Muscle of leg (tissue), 11 donors: ENCODE data around the gene SLC6A19. TPM values are rescaled to one million over a fixed set of nuclear protein-coding genes. Genes with fewer than 3 reads are reported as not detected.

Experiments
- DNase-seq: peaks from one replicate; pipeline ENCODE4 v3.0.0; 2013
- H3K27ac ChIP-seq: one replicate; pipeline ENCODE4 v1.5.1; 2013; ENCODE audit warnings: mild to moderate bottlenecking, low read length, control low read depth
- H3K27me3 ChIP-seq: one replicate; pipeline ENCODE4 v1.6.1; 2013; ENCODE audit warnings: low read length; ENCODE audit not compliant: control insufficient read depth, insufficient read depth
- H3K36me3 ChIP-seq: one replicate; pipeline ENCODE4 v1.6.1; 2013; ENCODE audit warnings: low read length; ENCODE audit not compliant: control insufficient read depth, insufficient read depth
- H3K4me1 ChIP-seq: one replicate; pipeline ENCODE4 v1.6.1; 2013; ENCODE audit warnings: low read length; ENCODE audit not compliant: control insufficient read depth, insufficient read depth
- H3K4me3 ChIP-seq: one replicate; pipeline ENCODE4 v1.5.1; 2013; ENCODE audit warnings: low read length, control low read depth
- H3K9me3 ChIP-seq: replicated peaks from 2 replicates; pipeline ENCODE4 v1.6.1; 2013; ENCODE audit warnings: low read depth, low read length; ENCODE audit not compliant: control insufficient read depth
- WGBS: methylation state at CpG from one replicate; pipeline ENCODE4 v1.1.5; 2013; ENCODE audit warnings: missing lambda C conversion rate; ENCODE audit not compliant: insufficient coverage; 5-methylcytosine and 5-hydroxymethylcytosine counted together
- polyA plus RNA-seq, 8 donors: library from polyadenylated mRNA; unstranded; fragments of 120-200 nt; gene quantifications; one replicate each; pipeline versions ENCODE4 v1.2.1 to v1.2.3, GENCODE V29; 2013; ENCODE audit warnings: inconsistent platforms in 1 of 8, low replicate concordance in 1 of 8; ENCODE audit not compliant: insufficient read length in 8 of 8, insufficient read depth in 1 of 8
- total RNA-seq: library from RNA; stranded (reverse); fragments of 120-200 nt; gene quantifications from one replicate; pipeline ENCODE4 v1.2.4, GENCODE V29; 2013

The SLC6A19 gene
- total and polyA plus RNA-seq, 9 donors = 0.03 to 9.9 (median 0.11) TPM; not detected in 4

DNA sequence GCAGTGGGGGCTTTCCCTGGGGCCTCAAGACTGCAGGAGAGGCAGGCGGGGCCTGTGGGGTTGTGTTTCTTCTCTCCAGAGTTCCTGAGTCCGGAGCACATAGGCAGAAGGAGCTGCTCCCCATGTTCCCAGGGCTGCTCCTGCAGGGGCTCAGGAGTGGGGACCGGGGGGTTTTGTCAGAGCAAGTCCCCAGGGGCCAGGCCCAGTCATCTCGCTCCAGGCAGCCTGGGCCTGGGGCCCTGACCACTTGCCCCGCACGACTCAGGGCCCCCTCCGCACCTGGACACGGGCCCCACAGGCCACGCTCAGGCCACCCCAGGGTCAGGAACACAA, 22.0 kb upstream of the SLC6A19 start:
- WGBS = 80% methylated on average over 8 of the region's 9 CpGs
- Histone ChIP-seq H3K4me3 (no peak overlapping the region), H3K36me3 (no peaks in the 10 kb centered on the region), H3K4me1 (peaks cover 17% of the 10 kb centered on the region), H3K9me3 (peaks cover 3% of the 10 kb centered on the region), H3K27me3 (no peaks in the 10 kb centered on the region), H3K27ac (no peak overlapping the region)
- DNase-seq = no peak

DNA sequence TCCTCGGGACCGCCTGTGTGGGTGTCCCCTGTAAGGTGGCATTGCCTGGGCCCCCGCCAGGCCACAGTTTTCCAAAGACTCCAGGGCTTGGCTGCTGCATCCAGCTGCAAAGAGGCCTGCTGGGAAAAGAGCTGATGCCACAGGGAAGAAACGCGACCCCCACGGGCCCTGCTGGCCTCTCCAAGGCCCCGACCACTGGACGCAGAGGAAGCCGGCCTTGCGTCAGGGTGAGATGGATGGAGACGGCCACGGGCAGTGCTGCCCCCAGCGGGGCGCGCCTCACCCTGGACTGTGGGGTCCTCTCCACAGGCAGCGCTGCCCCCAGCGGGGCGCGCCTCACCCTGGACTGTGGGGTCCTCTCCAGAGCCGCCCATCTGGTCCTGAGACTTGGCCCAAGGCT, 21.3 kb upstream of the SLC6A19 start:
- H3K4me3 ChIP-seq = no peak overlapping the region
- H3K4me1 ChIP-seq = peaks cover 17% of the 10 kb centered on the region
- no peaks in the 10 kb centered on the region for H3K27me3 ChIP-seq
- H3K9me3 ChIP-seq = no peaks in the 10 kb centered on the region
- H3K36me3 ChIP-seq = no peaks in the 10 kb centered on the region
- no peak overlapping the region for H3K27ac ChIP-seq
- DNase-seq = no peak
- 93% methylated on average over 20 of the region's 20 CpGs for WGBS

GRCh38 chr5:1180841-1181271, 20.5 kb upstream of the SLC6A19 start:
- 57% methylated on average over 16 of the region's 20 CpGs for WGBS
- Histone ChIP-seq H3K4me1 (peaks cover 19% of the 10 kb centered on the region), H3K36me3 (no peaks in the 10 kb centered on the region), H3K27me3 (peaks cover 3% of the 10 kb centered on the region), H3K4me3 (no peak overlapping the region), H3K9me3 (no peaks in the 10 kb centered on the region), H3K27ac (no peak overlapping the region)
- DNase-seq = no peak

DNA sequence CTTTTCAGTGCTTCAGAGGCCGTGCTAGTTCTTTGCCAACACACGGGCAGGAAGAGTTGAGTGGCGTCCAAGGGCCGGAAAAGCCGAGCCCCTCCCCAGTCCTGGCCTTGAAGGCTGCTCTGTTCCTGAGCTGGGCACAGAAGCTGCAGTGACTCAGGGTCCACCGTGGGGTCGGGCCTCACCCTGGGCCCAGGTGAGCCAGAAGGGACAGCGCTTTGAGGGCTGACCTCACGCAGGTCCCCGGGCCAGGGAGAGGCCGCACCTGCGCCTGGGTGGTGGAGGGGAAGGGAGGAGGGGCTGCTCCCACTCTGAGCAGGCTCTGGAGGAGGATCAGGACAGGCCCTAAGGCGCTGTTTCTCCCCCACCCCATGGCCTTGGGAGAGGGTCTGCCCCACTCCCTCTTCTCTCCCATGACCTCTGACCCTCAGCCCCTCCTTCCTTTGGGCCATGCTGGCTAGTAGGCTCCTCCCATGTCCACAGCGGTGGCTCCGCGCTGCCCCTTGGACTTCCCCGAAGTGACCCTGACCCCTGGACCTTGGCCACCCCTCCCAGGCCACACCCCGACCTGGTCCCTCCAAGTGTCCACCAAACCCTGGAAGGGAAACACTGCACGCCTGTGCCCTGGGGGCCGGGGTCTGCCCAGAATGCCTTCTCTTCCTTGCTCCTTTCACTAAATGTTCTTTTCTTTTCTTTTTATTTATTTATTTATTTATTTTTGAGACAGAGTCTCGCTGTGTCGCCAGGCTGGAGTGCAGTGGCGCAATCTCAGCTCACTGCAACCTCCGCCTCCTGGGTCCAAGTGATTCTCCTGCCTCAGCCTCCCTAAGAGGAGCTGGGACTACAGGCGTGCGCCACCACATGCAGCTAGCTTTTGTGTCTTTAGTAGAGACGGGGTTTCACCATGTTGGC, 19.7 kb upstream of the SLC6A19 start:
- Histone ChIP-seq H3K4me3 (no peak overlapping the region), H3K9me3 (no peaks in the 10 kb centered on the region), H3K27me3 (peaks cover 3% of the 10 kb centered on the region), H3K36me3 (no peaks in the 10 kb centered on the region), H3K27ac (no peak overlapping the region), H3K4me1 (peaks cover 21% of the 10 kb centered on the region)
- 75% methylated on average over 20 of the region's 27 CpGs for WGBS
- no peak for DNase-seq

- H3K9me3 ChIP-seq = no peaks in the 10 kb centered on the region
- H3K27ac ChIP-seq = no peak overlapping the region
- WGBS = 86% methylated on average over 6 of the region's 7 CpGs
- no peaks in the 10 kb centered on the region for H3K36me3 ChIP-seq
- peaks cover 21% of the 10 kb centered on the region for H3K4me1 ChIP-seq
- no peak overlapping the region for H3K4me3 ChIP-seq
- H3K27me3 ChIP-seq = peaks cover 3% of the 10 kb centered on the region
- no peak for DNase-seq
Measured at GRCh38 chr5:1182360-1182632, 19.1 kb upstream of the SLC6A19 start.

DNA sequence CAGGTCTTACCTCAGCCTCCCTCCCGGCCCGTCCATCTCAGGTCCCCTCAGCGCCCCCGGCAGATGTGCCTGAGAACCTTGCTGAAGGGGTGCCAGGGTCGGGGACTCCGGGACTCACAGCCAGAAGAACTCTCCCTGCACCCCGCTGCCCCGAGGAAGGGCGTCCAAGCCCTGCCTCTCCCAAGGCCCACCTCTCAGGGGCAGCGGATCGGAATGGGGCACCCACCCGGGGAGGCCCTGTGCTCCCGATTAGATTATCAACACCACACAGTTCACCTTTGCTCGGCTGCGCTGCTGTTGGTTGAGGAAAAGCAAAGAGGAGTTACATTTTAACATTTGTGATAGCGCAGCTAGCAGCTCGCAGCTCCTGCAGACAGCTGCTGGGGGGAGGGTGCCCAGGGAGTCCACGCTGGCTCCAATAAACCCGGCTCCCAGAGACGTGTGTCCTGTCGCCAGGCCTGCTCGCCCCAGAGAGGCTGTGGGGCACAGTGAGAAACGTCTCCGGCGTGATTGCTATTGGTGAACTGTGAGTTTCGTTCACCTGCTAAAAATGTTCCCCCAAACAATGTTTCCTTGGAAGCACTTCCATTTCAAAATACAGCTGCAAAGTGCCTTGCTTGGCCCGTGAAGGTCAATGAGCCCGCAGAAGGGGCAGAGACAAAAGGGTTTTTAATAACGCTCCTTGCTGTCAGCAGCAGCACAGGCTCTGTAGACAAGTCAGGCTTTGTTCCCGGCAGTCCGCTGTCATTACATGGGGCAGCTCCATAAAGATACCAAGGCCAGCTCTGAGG, 18.6 kb upstream of the SLC6A19 start:
- no peaks in the 10 kb centered on the region for H3K9me3 ChIP-seq
- H3K27ac ChIP-seq = no peak overlapping the region
- no peaks in the 10 kb centered on the region for H3K36me3 ChIP-seq
- WGBS = 55% methylated on average over 20 of the region's 31 CpGs
- no peak overlapping the region for H3K4me3 ChIP-seq
- H3K4me1 ChIP-seq = peaks cover 21% of the 10 kb centered on the region
- H3K27me3 ChIP-seq = peaks cover 3% of the 10 kb centered on the region
- no peak for DNase-seq

DNA sequence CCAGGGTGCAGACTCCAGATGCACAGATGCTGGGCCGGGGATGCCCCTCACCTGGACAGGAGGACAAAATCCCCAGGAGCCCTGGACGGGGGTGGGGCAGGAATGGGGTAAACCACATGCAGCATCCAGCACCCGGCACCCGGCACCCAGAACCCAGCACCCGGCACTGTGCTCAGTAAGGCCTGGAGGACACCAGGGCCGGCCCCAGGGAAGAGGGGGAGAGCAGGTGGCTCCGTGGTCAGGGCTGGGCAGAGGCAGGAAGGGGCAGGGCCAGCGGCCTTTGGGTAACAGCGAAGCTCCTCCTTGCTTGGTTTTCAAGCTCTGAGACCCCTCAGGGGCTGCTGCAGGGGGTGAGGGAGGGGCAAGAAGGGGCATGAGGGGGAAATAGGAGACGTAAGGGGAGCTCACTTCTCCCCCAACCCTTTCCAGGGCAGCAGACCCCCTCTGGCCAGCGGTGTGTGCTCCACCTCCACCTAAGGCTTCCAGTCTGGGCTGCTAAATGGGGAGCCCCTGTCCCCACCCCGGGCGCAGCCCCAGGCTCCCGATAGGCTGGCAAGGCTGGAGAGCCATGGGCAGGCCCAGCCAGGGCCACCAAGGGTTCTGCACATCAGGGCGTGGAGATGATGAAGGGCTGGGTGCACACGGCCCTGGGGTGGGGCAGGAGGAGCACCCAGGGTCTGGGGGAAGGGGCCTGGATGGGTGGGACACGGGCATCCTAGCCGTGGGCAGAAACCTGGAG, 17.8 kb upstream of the SLC6A19 start:
- DNase-seq = no peak
- Histone ChIP-seq H3K4me3 (no peak overlapping the region), H3K27ac (no peak overlapping the region), H3K27me3 (peaks cover 3% of the 10 kb centered on the region), H3K4me1 (peaks cover 19% of the 10 kb centered on the region), H3K9me3 (no peaks in the 10 kb centered on the region), H3K36me3 (no peaks in the 10 kb centered on the region)
- WGBS = 61% methylated on average over 10 of the region's 18 CpGs

GRCh38 chr5:1184163-1184470, 17.3 kb upstream of the SLC6A19 start:
- Histone ChIP-seq H3K36me3 (no peaks in the 10 kb centered on the region), H3K27me3 (peaks cover 3% of the 10 kb centered on the region), H3K4me1 (peaks cover 14% of the 10 kb centered on the region), H3K4me3 (no peak overlapping the region), H3K9me3 (no peaks in the 10 kb centered on the region), H3K27ac (no peak overlapping the region)
- 78% methylated on average over 4 of the region's 8 CpGs for WGBS
- DNase-seq = no peak

- peaks cover 6% of the 10 kb centered on the region for H3K27me3 ChIP-seq
- peaks cover 14% of the 10 kb centered on the region for H3K4me1 ChIP-seq
- no peaks in the 10 kb centered on the region for H3K9me3 ChIP-seq
- no peak overlapping the region for H3K27ac ChIP-seq
- no peak overlapping the region for H3K4me3 ChIP-seq
- WGBS = 91% methylated on average over 6 of the region's 7 CpGs
- H3K36me3 ChIP-seq = no peaks in the 10 kb centered on the region
- DNase-seq = no peak
Measured at GRCh38 chr5:1184481-1184880, 16.9 kb upstream of the SLC6A19 start.

GRCh38 chr5:1185038-1185627, 16.3 kb upstream of the SLC6A19 start:
- no peak for DNase-seq
- Histone ChIP-seq H3K4me3 (no peak overlapping the region), H3K27me3 (peaks cover 8% of the 10 kb centered on the region)

More at GRCh38 chr5:1185038-1185627, 16.3 kb upstream of the SLC6A19 start:
- Histone ChIP-seq H3K9me3 (no peaks in the 10 kb centered on the region), H3K27ac (no peak overlapping the region), H3K4me1 (peaks cover 14% of the 10 kb centered on the region), H3K36me3 (no peaks in the 10 kb centered on the region)
- 88% methylated on average over 7 of the region's 10 CpGs for WGBS
